HCT116 (cell line): ENCODE data around the gene KCNIP3. TPM values are rescaled to one million over a fixed set of nuclear protein-coding genes. Genes with fewer than 3 reads are reported as not detected.

ENCODE experiments used
- ATAC-seq: fragments of 200-7000 bp; cut with Tn5 transposase; 2 replicates; pipeline ENCODE4 v1.9.1; 2020; ENCODE audit warnings: mild to moderate bottlenecking, moderate library complexity
- BruUV-seq: library from RNA; stranded (reverse); fragments of 400-500 nt; replicated peaks from 2 replicates; lab custom pipeline; 2021; lab: Mats Ljungman, UMichigan
- CTCF ChIA-PET: fragments of 300-600 bp; sonication (Branson Sonifier 250); formaldehyde crosslinking; loops from one replicate; lab custom pipeline; 2021; ENCODE audit warnings: antibody characterized with exemption; lab: Charles Lee
- POLR2A ChIA-PET: fragments of 300-600, 350-600 bp; sonication (Branson Sonifier 250); formaldehyde crosslinking; loops from one replicate; lab custom pipeline; 2021; ENCODE audit warnings: antibody characterized with exemption; lab: Charles Lee
- RAD21 ChIA-PET, 2 experiments: fragments of 300-600 bp; sonication (Branson Sonifier 250); formaldehyde crosslinking; loops; one replicate each; lab custom pipeline; 2023; ENCODE audit warnings: low total read pairs in 2 of 2; ENCODE audit not compliant: uncharacterized antibody in 2 of 2, unreplicated experiment in 2 of 2, low non-redundant PET in 1 of 2; lab: Charles Lee
- DNase-seq: peaks from one replicate; pipeline ENCODE4 v3.0.0-alpha.2; 2010; ENCODE audit warnings: low read depth, low spot score
- H2AFZ ChIP-seq: fragments of 200-600 bp; shearing (Covaris generic), sonication (generic); 2 replicates; pipeline ENCODE4 v1.6.1; 2017; ENCODE audit warnings: low read depth, mixed run types, mixed read lengths, antibody characterized with exemption, low read length; ENCODE audit not compliant: poor library complexity, severe bottlenecking
- H3K27ac ChIP-seq: 2 replicates; pipeline ENCODE4 v1.5.1; 2012; ENCODE audit warnings: low read depth, low read length
- H3K27me3 ChIP-seq: fragments of 200-600 bp; sonication (generic); 2 replicates; pipeline ENCODE4 v1.6.1; 2016; ENCODE audit warnings: mixed run types, low read length, mixed read lengths; ENCODE audit not compliant: insufficient read depth
- H3K36me3 ChIP-seq, 2 experiments: fragments of 200-500 bp in 1 of 2; fragments of 200-600 bp in 1 of 2; sonication (Bioruptor generic) in 1 of 2; sonication (generic) in 1 of 2; 2 replicates each; pipeline versions ENCODE4 v1.5.1 to v1.6.1; 2014 to 2016; ENCODE audit warnings: low read length in 2 of 2, inconsistent platforms in 1 of 2, mixed read lengths in 1 of 2, mixed run types in 1 of 2; ENCODE audit not compliant: insufficient read depth in 2 of 2, control insufficient read depth in 1 of 2
- H3K4me1 ChIP-seq, 2 experiments: fragments of 200-600 bp in 1 of 2; sonication (generic) in 1 of 2; 2 replicates each; pipeline versions ENCODE4 v1.5.1 to v1.6.1; 2012 to 2017; ENCODE audit warnings: low read length in 2 of 2, inconsistent platforms in 1 of 2, mild to moderate bottlenecking in 1 of 2, mixed read lengths in 1 of 2, mixed run types in 1 of 2, moderate library complexity in 1 of 2; ENCODE audit not compliant: insufficient read depth in 2 of 2, control insufficient read depth in 1 of 2
- H3K4me2 ChIP-seq: fragments of 200-600 bp; sonication (generic); 2 replicates; pipeline ENCODE4 v1.6.1; 2017; ENCODE audit warnings: mixed run types, low read length, mixed read lengths
- H3K4me3 ChIP-seq, 2 experiments: fragments of 200-600 bp in 1 of 2; sonication (generic) in 1 of 2; replicated peaks in 1 of 2; 2 replicates each; pipeline ENCODE4 v1.5.1; 2011 to 2016; ENCODE audit warnings: low read length in 2 of 2, control low read depth in 1 of 2, low read depth in 1 of 2, mild to moderate bottlenecking in 1 of 2, mixed read lengths in 1 of 2, mixed run types in 1 of 2
- H3K79me2 ChIP-seq: fragments of 200-600 bp; sonication (generic); 2 replicates; pipeline ENCODE4 v1.6.1; 2017; ENCODE audit warnings: mild to moderate bottlenecking, mixed run types, low read length, moderate library complexity, mixed read lengths; ENCODE audit not compliant: insufficient read depth
- H3K9ac ChIP-seq: fragments of 200-600 bp; sonication (generic); 2 replicates; pipeline ENCODE4 v1.6.1; 2016; ENCODE audit warnings: low read length, mixed read lengths
- H3K9me2 ChIP-seq: fragments of 200-600 bp; sonication (generic), shearing (Covaris generic); 2 replicates; pipeline ENCODE4 v1.6.1; 2017; ENCODE audit warnings: mixed run types, mild to moderate bottlenecking, moderate library complexity; ENCODE audit not compliant: insufficient read depth
- H3K9me3 ChIP-seq, 2 experiments: fragments of 200-500 bp in 1 of 2; fragments of 200-600 bp in 1 of 2; sonication (Bioruptor generic) in 1 of 2; sonication (generic) in 1 of 2; 2 replicates each; pipeline ENCODE4 v1.6.1; 2014 to 2017; ENCODE audit warnings: low read length in 2 of 2, mixed read lengths in 2 of 2, inconsistent platforms in 1 of 2, low read depth in 1 of 2, mild to moderate bottlenecking in 1 of 2, mixed run types in 1 of 2, moderate library complexity in 1 of 2; ENCODE audit not compliant: control insufficient read depth in 1 of 2, insufficient read depth in 1 of 2
- H4K20me1 ChIP-seq: fragments of 200-600 bp; sonication (generic), shearing (Covaris generic); 2 replicates; pipeline ENCODE4 v1.6.1; 2017; ENCODE audit warnings: mixed run types, mild to moderate bottlenecking, moderate library complexity; ENCODE audit not compliant: insufficient read depth
- CTCF ChIP-seq, 3 experiments: fragments of 200-600 bp in 1 of 3; sonication (generic) in 1 of 3; IDR thresholded peaks in 2 of 3; conservative IDR thresholded peaks in 1 of 3; 2 replicates each; pipeline ENCODE4 v1.5.1; 2012 to 2017; ENCODE audit warnings: low read depth in 2 of 3, low read length in 2 of 3, antibody characterized with exemption in 1 of 3, borderline replicate concordance in 1 of 3, control low read depth in 1 of 3, mild to moderate bottlenecking in 1 of 3, mixed read lengths in 1 of 3, mixed run types in 1 of 3, moderate library complexity in 1 of 3; ENCODE audit not compliant: insufficient read depth in 1 of 3
- EZH2 ChIP-seq: fragments of 200-600 bp; sonication (generic); IDR thresholded peaks from 2 replicates; pipeline ENCODE4 v1.6.1; 2017; ENCODE audit warnings: antibody characterized with exemption, mixed run types
- RAD21 ChIP-seq: IDR thresholded peaks from 2 replicates; pipeline ENCODE4 v1.6.1; 2012; ENCODE audit warnings: low read depth, mild to moderate bottlenecking
- SIN3A ChIP-seq: IDR thresholded peaks from 2 replicates; pipeline ENCODE4 v1.6.1; 2012; ENCODE audit warnings: low read depth
- SRF ChIP-seq: IDR thresholded peaks from 2 replicates; pipeline ENCODE4 v1.6.1; 2012; ENCODE audit warnings: low read depth
- TCF7L2 ChIP-seq: IDR thresholded peaks from 2 replicates; pipeline ENCODE4 v1.7.0; 2011; ENCODE audit warnings: borderline replicate concordance, inconsistent platforms; ENCODE audit not compliant: insufficient read depth, insufficient read length; ENCODE audit errors: extremely low read depth
- ZBTB33 ChIP-seq: IDR thresholded peaks from 2 replicates; pipeline ENCODE4 v1.6.1; 2011; ENCODE audit warnings: mild to moderate bottlenecking, low read length, moderate library complexity; ENCODE audit not compliant: insufficient replicate concordance; ENCODE audit errors: extremely low read depth
- intact Hi-C: fragments of 100-400 bp; cut with micrococcal nuclease; formaldehyde crosslinking; loops from 2 replicates; pipeline ENCODE4 v1.10.0; 2022
- total RNA-seq: library from RNA; stranded (reverse); gene quantifications from one replicate; pipeline ENCODE4 v1.2.1, GENCODE V29; 2021; ENCODE audit not compliant: unreplicated experiment

KCNIP3 gene
- total RNA-seq, 1 experiment from 2014 or later: 3.1 TPM

GRCh38 chr2:95359501-95359930 is 62.4 kb downstream of the KCNIP3 start (continued):
- no peak for TF ChIP-seq ZBTB33
- no peak for TF ChIP-seq TCF7L2
- no peak for TF ChIP-seq SRF

- no peak overlapping the region for H3K9ac ChIP-seq
- DNase-seq (no peak), ATAC-seq (no peak)
- H2AFZ ChIP-seq: no peak overlapping the region
- no peaks in the 10 kb centered on the region for H4K20me1 ChIP-seq
- no peak overlapping the region for H3K4me3 ChIP-seq
- H3K4me1 ChIP-seq: no peaks in the 10 kb centered on the region
- H3K9me3 ChIP-seq: no peaks in the 10 kb centered on the region
- no peaks in the 10 kb centered on the region for H3K36me3 ChIP-seq
- intact Hi-C loops: no loop called here
- RAD21 ChIA-PET: no interaction called here
- H3K27me3 ChIP-seq: no peaks in the 10 kb centered on the region
- H3K27ac ChIP-seq: no peak overlapping the region
- POLR2A ChIA-PET: no interaction called here
- H3K9me2 ChIP-seq: no peaks in the 10 kb centered on the region
- no peak overlapping the region for H3K4me2 ChIP-seq
- no peak for TF ChIP-seq EZH2
- no peak for TF ChIP-seq SIN3A
- no peak for TF ChIP-seq CTCF (IDR thresholded peaks at IDR 0.05 in 2 of 3, conservative IDR thresholded peaks at IDR 0.05 in 1 of 3; ENCODE audit: borderline replicate concordance in 1 of 3, insufficient read depth in 1 of 3, low read depth in 2 of 3, low read length in 2 of 3)
- TF ChIP-seq RAD21: no peak
- TF ChIP-seq SRF: no peak
- no peaks in the 10 kb centered on the region for H3K79me2 ChIP-seq
- BruUV-seq: no TSS peak
- CTCF ChIA-PET: interaction anchor here (0.8 kb wide), 1 partner anchor 16 kb away, joined by 3 read pairs; no protein-coding TSS in a partner anchor
Observed at GRCh38 chr2:95361216-95361980, 64.3 kb downstream of the KCNIP3 start.
